IPS-20b (cell line): ENCODE measurements around the gene SMAD7.

Experiments
- H3K27ac ChIP-seq: one replicate; pipeline ENCODE4 v1.5.1; 2013; ENCODE audit warnings: low read length
- H3K27me3 ChIP-seq: 2 replicates; pipeline ENCODE4 v1.6.1; 2013; ENCODE audit warnings: mild to moderate bottlenecking, low read length, inconsistent platforms; ENCODE audit not compliant: insufficient read depth
- H3K36me3 ChIP-seq: 2 replicates; pipeline ENCODE4 v1.6.1; 2013; ENCODE audit warnings: low read depth, mild to moderate bottlenecking, inconsistent platforms, low read length, moderate library complexity; ENCODE audit not compliant: insufficient read depth
- H3K4me1 ChIP-seq: 2 replicates; pipeline ENCODE4 v1.6.1; 2013; ENCODE audit warnings: mild to moderate bottlenecking, control low read depth, inconsistent platforms, low read length, moderate library complexity; ENCODE audit not compliant: insufficient read depth
- H3K4me3 ChIP-seq: 2 replicates; pipeline ENCODE4 v1.5.1; 2013; ENCODE audit warnings: mild to moderate bottlenecking, low read length, inconsistent platforms
- H3K9ac ChIP-seq: 2 replicates; pipeline ENCODE4 v1.6.1; 2013; ENCODE audit warnings: low read depth, mild to moderate bottlenecking, inconsistent platforms, low read length, moderate library complexity
- H3K9me3 ChIP-seq: 2 replicates; pipeline ENCODE4 v1.6.1; 2013; ENCODE audit warnings: mild to moderate bottlenecking, low read depth, low read length, inconsistent platforms; ENCODE audit not compliant: insufficient read depth

SMAD7 gene

DNA sequence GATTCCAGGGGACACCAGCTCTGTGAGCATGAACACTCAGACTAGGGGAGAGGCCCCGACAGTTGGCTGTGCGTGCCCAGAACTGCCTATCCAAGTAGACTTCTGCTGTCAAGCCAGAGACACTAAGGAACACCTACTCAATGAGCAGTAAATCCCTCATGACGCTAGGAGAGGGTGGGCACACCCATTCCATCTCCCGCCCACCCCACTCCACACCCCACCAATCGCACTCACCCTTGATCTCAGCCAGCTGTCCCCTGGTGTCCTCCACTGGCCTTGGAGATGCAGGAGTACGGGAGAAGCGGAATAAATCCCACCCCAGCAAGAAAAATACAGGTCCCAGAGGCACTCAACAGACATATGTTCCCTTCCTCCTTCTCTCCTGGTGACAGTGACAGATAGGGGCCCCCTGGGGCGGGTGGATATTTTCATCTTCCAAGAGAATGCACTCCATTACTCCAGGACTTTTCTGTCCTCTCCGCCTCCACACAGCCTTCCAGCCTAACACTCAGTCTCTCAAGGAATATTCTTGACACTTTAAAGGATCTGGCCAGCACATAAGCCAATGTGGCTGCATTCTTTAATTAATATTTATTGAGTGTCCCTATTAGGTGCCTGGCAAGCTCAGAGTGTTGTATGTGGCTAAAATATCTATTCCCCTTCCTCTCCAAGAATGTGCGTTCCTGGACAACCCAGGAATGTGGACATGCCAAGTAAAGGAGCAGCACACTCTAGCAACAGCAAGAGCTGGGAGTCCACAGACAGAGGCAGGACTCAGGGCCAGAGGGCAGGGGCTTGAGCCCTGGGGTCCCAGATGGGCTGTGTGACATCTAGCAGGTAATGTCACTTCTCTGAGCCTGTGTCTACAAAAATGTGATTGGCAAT, 13.1 kb upstream of the SMAD7 start:
- Histone ChIP-seq H3K27me3 (peaks cover 4% of the 10 kb centered on the region; the same call in 1 of the 2 replicates), H3K27ac (no peak overlapping the region), H3K9me3 (no peaks in the 10 kb centered on the region), H3K4me3 (no peak overlapping the region), H3K36me3 (no peaks in the 10 kb centered on the region), H3K9ac (no peak overlapping the region), H3K4me1 (peaks cover 37% of the 10 kb centered on the region)

DNA sequence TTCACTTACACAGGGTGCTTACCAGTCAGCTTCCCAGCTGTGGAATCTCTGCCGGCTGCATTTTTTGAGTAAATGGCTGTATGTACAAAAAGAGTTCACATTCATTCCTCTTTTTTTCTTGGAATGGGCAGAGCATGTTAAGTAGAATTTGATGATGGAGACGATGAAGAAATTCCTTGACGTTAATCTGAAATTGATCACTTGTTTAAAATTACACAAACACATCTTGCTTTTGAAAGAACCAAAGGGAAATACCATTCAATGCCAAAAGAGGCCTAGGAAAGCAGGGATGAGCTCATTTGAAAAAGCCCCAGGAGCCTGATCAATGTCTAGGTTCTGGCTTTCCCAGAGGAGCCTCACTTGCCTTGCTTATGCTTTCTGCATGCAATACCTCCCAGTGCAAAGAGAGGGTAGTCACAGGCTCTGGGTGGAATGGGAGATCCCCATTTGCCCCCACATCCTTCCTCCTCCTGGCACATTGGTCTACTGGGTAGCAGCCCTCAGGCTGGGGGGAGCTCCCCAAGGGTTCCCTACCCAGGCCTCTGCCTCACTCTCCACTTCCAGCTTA, 12.3 kb upstream of the SMAD7 start:
- Histone ChIP-seq H3K4me3 (no peak overlapping the region), H3K27me3 (peaks cover 6% of the 10 kb centered on the region; the same call in 1 of the 2 replicates), H3K9me3 (no peaks in the 10 kb centered on the region), H3K4me1 (peaks cover 37% of the 10 kb centered on the region), H3K9ac (no peak overlapping the region), H3K36me3 (no peaks in the 10 kb centered on the region), H3K27ac (no peak overlapping the region)

- Histone ChIP-seq H3K27me3 (peaks cover 12% of the 10 kb centered on the region; the same call in 1 of the 2 replicates), H3K4me1 (peaks cover 30% of the 10 kb centered on the region), H3K36me3 (no peaks in the 10 kb centered on the region), H3K4me3 (no peak overlapping the region), H3K27ac (no peak overlapping the region), H3K9ac (no peak overlapping the region), H3K9me3 (no peaks in the 10 kb centered on the region)
Measured at GRCh38 chr18:48962252-48962993, 11.7 kb upstream of the SMAD7 start.

DNA sequence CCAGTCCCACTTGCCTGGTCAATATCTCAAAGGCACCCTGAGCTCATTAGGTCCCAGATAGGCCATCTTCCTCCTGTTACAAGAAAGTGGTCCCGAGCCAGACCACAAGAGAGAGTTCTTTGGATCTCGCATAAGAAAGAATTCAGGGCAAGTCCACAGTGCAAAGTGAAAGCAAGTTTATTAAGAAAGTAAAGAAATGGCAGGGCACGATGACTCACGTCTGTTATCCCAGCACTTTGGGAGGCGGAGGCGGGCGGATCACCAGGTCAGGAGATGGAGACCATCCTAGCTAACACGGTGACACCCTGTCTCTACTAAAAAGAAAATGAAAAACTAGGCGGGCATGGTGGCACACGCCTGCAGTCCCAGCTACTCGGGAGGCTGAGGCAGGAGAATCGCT, 10.8 kb upstream of the SMAD7 start:
- no peak overlapping the region for H3K27ac ChIP-seq

GRCh38 chr18:48959921-48960920, 9.5 kb upstream of the SMAD7 start:
- H3K9ac ChIP-seq = peak overlapping the region; percentile 19; the same call in 1 of the 2 replicates
- peak overlapping the region; percentile 31; the same call in 1 of the 2 replicates for H3K4me3 ChIP-seq
- no peaks in the 10 kb centered on the region for H3K9me3 ChIP-seq
- H3K27me3 ChIP-seq = peaks cover 27% of the 10 kb centered on the region; the same call in 1 of the 2 replicates
- no peaks in the 10 kb centered on the region for H3K36me3 ChIP-seq
- peaks cover 46% of the 10 kb centered on the region for H3K4me1 ChIP-seq
- peak overlapping the region; percentile 16 for H3K27ac ChIP-seq

More for the DNA sequence above, 10.8 kb upstream of the SMAD7 start:
- Histone ChIP-seq H3K27me3 (peaks cover 19% of the 10 kb centered on the region; the same call in 1 of the 2 replicates), H3K4me3 (no peak overlapping the region), H3K4me1 (peaks cover 34% of the 10 kb centered on the region), H3K9me3 (no peaks in the 10 kb centered on the region), H3K9ac (no peak overlapping the region), H3K36me3 (no peaks in the 10 kb centered on the region)

DNA sequence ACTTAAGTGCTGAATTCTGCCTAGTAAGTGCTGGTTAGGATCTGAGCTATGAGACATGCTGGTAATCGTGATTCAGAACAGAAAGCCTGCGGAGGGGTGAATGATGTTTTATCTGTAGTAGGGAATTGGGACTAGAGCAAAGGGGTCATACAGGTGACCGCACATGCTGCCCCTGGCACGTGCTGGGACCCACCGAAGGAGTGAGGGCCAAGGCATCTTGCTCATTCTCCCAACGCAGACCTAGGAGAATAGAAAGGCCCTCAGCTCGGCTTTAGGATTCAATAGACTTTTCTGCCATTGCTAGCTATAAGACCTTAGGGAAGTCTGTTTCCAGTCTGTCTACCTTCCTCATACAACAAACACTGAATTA, 8.8 kb upstream of the SMAD7 start:
- peak overlapping the region; percentile 33; the same call in 1 of the 2 replicates for H3K4me3 ChIP-seq
- H3K9me3 ChIP-seq = no peaks in the 10 kb centered on the region
- H3K9ac ChIP-seq = peak overlapping the region; percentile 53
- H3K36me3 ChIP-seq = no peaks in the 10 kb centered on the region
- H3K27ac ChIP-seq = peak overlapping the region; percentile 9
- H3K4me1 ChIP-seq = peaks cover 52% of the 10 kb centered on the region
- peaks cover 34% of the 10 kb centered on the region; the same call in 1 of the 2 replicates for H3K27me3 ChIP-seq

DNA sequence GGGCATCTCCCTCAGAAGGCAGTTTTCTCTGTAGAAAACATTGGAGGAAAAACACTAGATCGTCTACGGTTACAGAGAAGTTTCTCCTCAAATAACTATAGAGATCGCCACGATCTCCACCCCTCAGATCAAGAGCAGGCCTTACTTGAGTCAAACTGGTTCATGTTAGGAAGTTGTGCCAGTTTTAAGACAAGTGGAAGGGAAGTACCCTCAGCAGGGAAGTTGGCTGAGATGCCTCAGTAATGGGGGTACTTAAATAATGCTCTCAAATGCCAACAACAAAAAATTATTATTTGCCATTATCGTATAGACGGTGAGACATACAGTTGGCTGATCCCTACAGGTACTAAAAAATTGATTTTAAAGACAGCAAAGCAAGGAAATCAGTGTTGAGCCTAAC, 8.2 kb upstream of the SMAD7 start:
- Histone ChIP-seq H3K9me3 (no peaks in the 10 kb centered on the region), H3K4me1 (peaks cover 55% of the 10 kb centered on the region), H3K27ac (peak overlapping the region; percentile 9), H3K27me3 (peaks cover 40% of the 10 kb centered on the region; the same call in 1 of the 2 replicates), H3K9ac (peak overlapping the region; percentile 53; the same call in 1 of the 2 replicates), H3K4me3 (peak overlapping the region; percentile 33; the same call in 1 of the 2 replicates), H3K36me3 (no peaks in the 10 kb centered on the region)

DNA sequence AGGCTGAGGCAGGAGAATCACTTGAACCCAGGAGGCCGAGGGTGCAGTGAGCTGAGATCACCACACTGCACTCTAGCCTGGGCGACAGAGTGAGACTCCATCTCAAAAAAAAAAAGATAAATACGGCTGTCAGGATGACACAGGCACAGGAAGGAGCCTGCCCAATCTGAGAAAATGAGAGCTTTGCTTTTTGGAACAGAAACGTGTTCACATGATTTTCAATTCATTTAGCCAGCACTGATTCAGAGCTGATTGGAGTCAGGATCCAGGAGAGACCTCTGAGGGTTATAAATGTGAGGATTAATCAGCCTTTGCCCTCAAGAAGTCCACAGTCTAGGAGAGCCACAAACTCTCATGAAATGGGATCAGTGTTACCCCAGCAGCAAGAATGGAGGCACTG, 6.9 kb upstream of the SMAD7 start:
- Histone ChIP-seq H3K36me3 (no peaks in the 10 kb centered on the region), H3K27me3 (peaks cover 43% of the 10 kb centered on the region; the same call in 1 of the 2 replicates), H3K9ac (no peak overlapping the region), H3K9me3 (no peaks in the 10 kb centered on the region), H3K4me3 (no peak overlapping the region), H3K27ac (no peak overlapping the region), H3K4me1 (peaks cover 46% of the 10 kb centered on the region)

GRCh38 chr18:48957136-48957535, 6.4 kb upstream of the SMAD7 start:
- no peak overlapping the region for H3K4me3 ChIP-seq
- H3K36me3 ChIP-seq = no peaks in the 10 kb centered on the region
- H3K27ac ChIP-seq = no peak overlapping the region
- H3K9ac ChIP-seq = no peak overlapping the region
- H3K4me1 ChIP-seq = peaks cover 43% of the 10 kb centered on the region
- peaks cover 43% of the 10 kb centered on the region; the same call in 1 of the 2 replicates for H3K27me3 ChIP-seq
- H3K9me3 ChIP-seq = no peaks in the 10 kb centered on the region

GRCh38 chr18:48956356-48956755, 5.6 kb upstream of the SMAD7 start:
- no peak overlapping the region for H3K9ac ChIP-seq
- H3K4me1 ChIP-seq = peaks cover 43% of the 10 kb centered on the region
- H3K27ac ChIP-seq = no peak overlapping the region

More at GRCh38 chr18:48956356-48956755, 5.6 kb upstream of the SMAD7 start:
- Histone ChIP-seq H3K4me3 (no peak overlapping the region), H3K36me3 (no peaks in the 10 kb centered on the region), H3K9me3 (no peaks in the 10 kb centered on the region), H3K27me3 (peaks cover 43% of the 10 kb centered on the region; the same call in 1 of the 2 replicates)
